ENCODE data around the gene TRAM2. TPM values are rescaled to one million over a fixed set of nuclear protein-coding genes. Genes with fewer than 3 reads are reported as not detected.

The TRAM2 gene
- total RNA-seq, 1 donor from 2014 or later = 11.0 TPM

DNA sequence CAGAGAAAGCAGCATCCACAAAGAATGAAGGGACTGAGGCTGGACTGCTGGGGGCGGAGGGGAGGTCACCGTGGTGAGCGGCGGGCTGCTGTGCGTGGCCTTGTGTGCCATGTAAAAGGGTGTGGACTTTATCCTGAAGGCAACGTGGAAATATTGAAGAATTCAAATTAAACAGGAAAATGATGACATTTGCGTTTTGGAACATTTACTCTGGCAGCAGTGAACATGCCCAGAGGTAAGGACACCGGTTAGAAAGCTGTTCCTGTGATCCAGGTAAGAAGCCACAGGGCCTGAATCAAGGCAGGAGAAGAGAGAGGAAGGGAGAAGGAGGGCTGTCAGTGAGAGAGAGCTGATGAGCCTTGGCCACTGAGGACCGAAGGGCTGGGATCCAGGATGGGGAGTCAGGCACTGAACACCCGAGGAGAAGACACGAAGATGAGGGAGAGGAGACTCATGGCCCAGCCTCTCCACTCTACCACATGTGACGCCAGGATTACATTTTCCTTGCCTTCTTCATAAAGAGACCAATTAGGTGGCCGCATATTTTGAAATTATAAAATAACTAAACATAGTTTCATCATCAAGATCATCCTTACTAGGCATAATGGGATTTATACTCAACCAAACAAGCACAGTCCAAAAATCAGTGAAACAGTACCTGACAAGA lies 58.4 kb downstream of the TRAM2 start:
- H3K27ac ChIP-seq = peak overlapping the region; percentile 91
- no peaks in the 10 kb centered on the region for H3K27me3 ChIP-seq
- peak overlapping the region in 1 of 2 donors; percentile 4 for H3K4me3 ChIP-seq
- H3K36me3 ChIP-seq = no peaks in the 10 kb centered on the region
- no peak for DNase-seq (ENCODE audit: extremely low spot score in 2 of 2)
- peaks cover 70% of the 10 kb centered on the region for H3K4me1 ChIP-seq
- TF ChIP-seq POLR2AphosphoS5 (IDR thresholded peaks at IDR 0.05; ENCODE audit: insufficient read depth in 1 of 2, low read depth in 1 of 2) = no peak
- TF ChIP-seq, protein P1, sequence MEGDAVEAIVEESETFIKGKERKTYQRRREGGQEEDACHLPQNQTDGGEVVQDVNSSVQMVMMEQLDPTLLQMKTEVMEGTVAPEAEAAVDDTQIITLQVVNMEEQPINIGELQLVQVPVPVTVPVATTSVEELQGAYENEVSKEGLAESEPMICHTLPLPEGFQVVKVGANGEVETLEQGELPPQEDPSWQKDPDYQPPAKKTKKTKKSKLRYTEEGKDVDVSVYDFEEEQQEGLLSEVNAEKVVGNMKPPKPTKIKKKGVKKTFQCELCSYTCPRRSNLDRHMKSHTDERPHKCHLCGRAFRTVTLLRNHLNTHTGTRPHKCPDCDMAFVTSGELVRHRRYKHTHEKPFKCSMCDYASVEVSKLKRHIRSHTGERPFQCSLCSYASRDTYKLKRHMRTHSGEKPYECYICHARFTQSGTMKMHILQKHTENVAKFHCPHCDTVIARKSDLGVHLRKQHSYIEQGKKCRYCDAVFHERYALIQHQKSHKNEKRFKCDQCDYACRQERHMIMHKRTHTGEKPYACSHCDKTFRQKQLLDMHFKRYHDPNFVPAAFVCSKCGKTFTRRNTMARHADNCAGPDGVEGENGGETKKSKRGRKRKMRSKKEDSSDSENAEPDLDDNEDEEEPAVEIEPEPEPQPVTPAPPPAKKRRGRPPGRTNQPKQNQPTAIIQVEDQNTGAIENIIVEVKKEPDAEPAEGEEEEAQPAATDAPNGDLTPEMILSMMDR (IDR thresholded peaks at IDR 0.05) = no peak
- TF ChIP-seq POLR2A (IDR thresholded peaks at IDR 0.05) = no peak
- H3K9me3 ChIP-seq = no peaks in the 10 kb centered on the region
- intact Hi-C loops (cut with DNase I) = no loop called here

DNA sequence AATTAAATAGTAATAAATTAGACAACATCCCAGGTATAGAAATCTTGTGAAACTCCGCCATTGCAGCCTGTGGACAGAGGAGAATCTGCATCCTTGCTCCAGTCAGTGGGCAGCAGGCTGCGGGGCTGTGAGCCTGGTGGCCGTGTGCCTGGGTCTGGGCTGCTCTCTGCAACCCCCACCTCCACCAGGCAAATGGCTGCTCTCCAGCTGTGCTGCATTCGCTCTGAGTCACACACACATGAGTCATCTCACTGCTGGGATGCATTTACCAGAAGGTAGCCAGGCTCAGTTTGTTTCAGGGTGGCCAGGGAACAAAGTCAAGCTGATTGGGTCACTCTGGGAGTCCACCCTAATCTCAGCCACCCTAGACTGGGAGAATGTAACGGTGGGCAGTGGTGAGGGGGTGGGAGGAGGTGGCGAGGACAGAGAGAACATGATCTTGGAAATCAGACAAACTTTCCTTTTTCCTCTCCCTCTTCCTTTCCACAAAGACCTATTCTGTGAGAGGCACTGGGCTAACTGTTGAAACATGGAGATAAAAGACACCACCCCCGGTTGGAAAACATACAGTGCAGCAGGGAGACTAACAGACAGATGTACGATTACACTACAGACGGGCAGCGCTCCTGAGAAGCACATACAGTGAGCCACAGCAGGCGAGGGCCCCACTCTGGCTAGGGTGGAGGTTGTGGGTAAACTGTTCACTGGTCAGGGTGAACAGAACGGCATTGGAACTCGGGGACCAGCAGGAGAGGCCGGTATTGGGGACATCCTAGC lies 59.2 kb downstream of the TRAM2 start:
- intact Hi-C loops (cut with DNase I) = no loop called here
- TF ChIP-seq, protein P1 (IDR thresholded peaks at IDR 0.05) = no peak
- peak in 1 of 2 donors; percentile 44 for TF ChIP-seq POLR2A (IDR thresholded peaks at IDR 0.05)
- peak; percentile 82 to 84 for TF ChIP-seq POLR2AphosphoS5 (IDR thresholded peaks at IDR 0.05; ENCODE audit: insufficient read depth in 1 of 2, low read depth in 1 of 2)

DNA sequence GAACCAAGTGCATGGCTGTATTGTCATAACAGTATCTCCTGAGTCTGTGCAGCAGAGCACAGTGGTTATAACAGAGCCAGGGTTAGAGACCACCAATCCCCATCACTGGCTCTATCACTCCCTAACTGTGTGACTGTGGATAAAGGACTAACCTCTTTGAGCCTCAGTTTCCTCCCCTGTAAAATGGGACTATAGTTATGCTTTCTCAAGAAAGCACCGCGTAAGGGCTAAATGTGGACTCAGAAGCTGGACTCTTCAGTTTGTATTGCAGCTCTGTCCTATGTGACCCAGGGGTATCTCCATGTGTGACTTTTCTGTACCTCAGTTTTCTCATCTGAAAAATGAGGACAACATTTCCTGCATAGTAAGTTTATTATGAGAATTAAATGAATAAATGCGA lies 59.9 kb downstream of the TRAM2 start:
- intact Hi-C loops (cut with DNase I) = no loop called here
- Histone ChIP-seq H3K27me3 (no peaks in the 10 kb centered on the region), H3K9me3 (no peaks in the 10 kb centered on the region), H3K36me3 (no peaks in the 10 kb centered on the region), H3K27ac (peak overlapping the region; percentile 91), H3K4me3 (no peak overlapping the region), H3K4me1 (peaks cover 76% of the 10 kb centered on the region)
- no peak for TF ChIP-seq POLR2A (IDR thresholded peaks at IDR 0.05)
- TF ChIP-seq, protein P1 (IDR thresholded peaks at IDR 0.05) = no peak
- no peak for TF ChIP-seq POLR2AphosphoS5 (IDR thresholded peaks at IDR 0.05; ENCODE audit: insufficient read depth in 1 of 2, low read depth in 1 of 2)
- DNase-seq (ENCODE audit: extremely low spot score in 2 of 2) = no peak

More for the DNA sequence above, 59.2 kb downstream of the TRAM2 start:
- H3K4me1 ChIP-seq = peaks cover 78% of the 10 kb centered on the region
- no peaks in the 10 kb centered on the region for H3K9me3 ChIP-seq
- H3K36me3 ChIP-seq = no peaks in the 10 kb centered on the region
- H3K4me3 ChIP-seq = peak overlapping the region in 1 of 2 donors; percentile 4
- DNase-seq (ENCODE audit: extremely low spot score in 2 of 2) = peak in 1 of 2 donors; percentile 95
- peak overlapping the region; percentile 91 for H3K27ac ChIP-seq
- no peaks in the 10 kb centered on the region for H3K27me3 ChIP-seq

DNA sequence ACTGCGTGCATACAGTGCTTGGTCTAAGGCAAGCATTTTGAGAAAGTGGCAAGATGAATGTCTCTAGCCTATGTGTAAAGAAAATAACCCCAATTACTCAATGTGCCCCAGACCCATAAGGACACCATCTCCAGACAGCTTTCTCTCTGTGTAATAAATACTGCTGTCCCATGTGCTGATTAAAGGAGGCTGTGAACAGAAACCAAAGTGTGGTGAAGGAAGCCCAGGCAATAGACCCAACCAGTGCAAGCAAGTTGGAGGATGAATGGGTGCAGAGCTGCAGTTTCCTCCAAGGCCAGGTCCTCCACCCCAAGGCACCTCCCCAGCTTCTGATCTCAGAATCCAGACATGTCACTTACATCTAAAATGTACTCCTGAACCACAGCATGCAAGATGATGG lies 60.6 kb downstream of the TRAM2 start:
- Histone ChIP-seq H3K36me3 (no peaks in the 10 kb centered on the region), H3K27me3 (no peaks in the 10 kb centered on the region), H3K9me3 (no peaks in the 10 kb centered on the region), H3K27ac (peak overlapping the region; percentile 91), H3K4me1 (peaks cover 76% of the 10 kb centered on the region), H3K4me3 (no peak overlapping the region)
- DNase-seq (ENCODE audit: extremely low spot score in 2 of 2) = no peak
- TF ChIP-seq POLR2A (IDR thresholded peaks at IDR 0.05) = no peak
- TF ChIP-seq POLR2AphosphoS5 (IDR thresholded peaks at IDR 0.05; ENCODE audit: insufficient read depth in 1 of 2, low read depth in 1 of 2) = no peak
- TF ChIP-seq, protein P1 (IDR thresholded peaks at IDR 0.05) = no peak
- intact Hi-C loops (cut with DNase I) = no loop called here

Measured in vagina (tissue), 2 donors.